Thyroid gland (tissue), 4 donors: ENCODE data around the gene NKAPL.

Experiments
- POLR2A ChIP-seq, 2 donors: fragments of 450-650 bp; IDR thresholded peaks; one replicate each; pipeline ENCODE4 v1.6.1; 2017; ENCODE audit warnings: antibody characterized with exemption in 2 of 2, mild to moderate bottlenecking in 2 of 2, moderate library complexity in 1 of 2
- TF ChIP-seq, protein P1 (sequence below), 6 experiments: fragments of 200-600 bp in 3 of 6; fragments of 450-650 bp in 3 of 6; sonication (generic) in 3 of 6; IDR thresholded peaks; one replicate each; pipeline ENCODE4 v1.5.1; 2016 to 2019; ENCODE audit warnings: antibody characterized with exemption in 6 of 6, mild to moderate bottlenecking in 2 of 6, inconsistent platforms in 1 of 6, moderate library complexity in 1 of 6

DNA sequence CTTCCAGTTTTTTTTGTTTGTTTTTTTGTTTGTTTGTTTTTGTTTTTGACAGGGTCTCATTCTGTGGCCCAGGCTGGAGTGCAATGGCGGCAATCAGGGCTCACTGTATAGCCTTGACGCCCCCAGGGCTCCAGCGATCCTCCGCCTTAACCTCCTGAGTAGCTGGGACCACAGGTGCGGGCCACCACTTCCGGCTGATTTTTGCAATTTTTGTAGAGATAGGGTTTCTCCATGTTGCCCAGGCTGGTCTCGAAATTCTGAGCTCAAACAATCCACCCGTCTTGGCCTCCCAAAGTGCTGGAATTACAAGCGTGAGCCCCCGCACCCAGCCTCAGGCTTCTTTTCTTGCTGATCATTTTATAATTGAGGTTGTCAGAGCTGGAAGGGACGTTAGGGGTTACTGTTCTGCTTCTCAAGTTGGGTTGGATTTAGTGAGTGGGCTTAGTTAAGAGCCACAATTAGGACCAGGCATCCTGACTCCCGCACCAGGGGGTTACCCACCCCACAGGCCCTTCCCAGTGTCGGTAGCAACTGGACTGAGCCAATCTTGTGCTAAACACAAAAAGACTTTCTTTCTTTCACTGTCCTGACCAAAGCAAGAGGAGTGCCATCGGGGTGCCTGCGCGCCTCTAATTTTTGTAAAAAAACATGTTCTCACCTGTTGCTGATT is 47.1 kb upstream of the NKAPL start:
- TF ChIP-seq, protein P1, sequence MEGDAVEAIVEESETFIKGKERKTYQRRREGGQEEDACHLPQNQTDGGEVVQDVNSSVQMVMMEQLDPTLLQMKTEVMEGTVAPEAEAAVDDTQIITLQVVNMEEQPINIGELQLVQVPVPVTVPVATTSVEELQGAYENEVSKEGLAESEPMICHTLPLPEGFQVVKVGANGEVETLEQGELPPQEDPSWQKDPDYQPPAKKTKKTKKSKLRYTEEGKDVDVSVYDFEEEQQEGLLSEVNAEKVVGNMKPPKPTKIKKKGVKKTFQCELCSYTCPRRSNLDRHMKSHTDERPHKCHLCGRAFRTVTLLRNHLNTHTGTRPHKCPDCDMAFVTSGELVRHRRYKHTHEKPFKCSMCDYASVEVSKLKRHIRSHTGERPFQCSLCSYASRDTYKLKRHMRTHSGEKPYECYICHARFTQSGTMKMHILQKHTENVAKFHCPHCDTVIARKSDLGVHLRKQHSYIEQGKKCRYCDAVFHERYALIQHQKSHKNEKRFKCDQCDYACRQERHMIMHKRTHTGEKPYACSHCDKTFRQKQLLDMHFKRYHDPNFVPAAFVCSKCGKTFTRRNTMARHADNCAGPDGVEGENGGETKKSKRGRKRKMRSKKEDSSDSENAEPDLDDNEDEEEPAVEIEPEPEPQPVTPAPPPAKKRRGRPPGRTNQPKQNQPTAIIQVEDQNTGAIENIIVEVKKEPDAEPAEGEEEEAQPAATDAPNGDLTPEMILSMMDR (IDR thresholded peaks at IDR 0.05) = no peak
- TF ChIP-seq POLR2A (IDR thresholded peaks at IDR 0.05) = no peak
